ENCODE results near the gene PON3.

DNA sequence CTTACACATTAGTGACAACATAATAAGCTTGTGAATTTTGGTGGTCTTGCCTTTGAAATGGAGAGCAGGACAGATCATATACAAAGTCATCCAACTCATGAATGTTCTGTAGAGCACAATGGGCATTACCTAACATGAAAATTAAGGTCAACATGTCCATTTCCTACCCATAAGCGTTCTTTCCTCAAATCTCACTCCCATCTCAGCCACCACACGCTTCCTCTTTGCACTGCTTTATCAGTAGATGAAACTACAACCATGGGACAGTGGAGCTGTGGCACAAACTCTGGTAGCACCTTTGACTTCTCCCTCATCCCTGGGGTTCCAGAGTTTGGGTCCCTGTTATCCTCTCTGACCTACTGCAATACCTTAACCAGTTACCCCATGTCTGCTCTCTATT, 36.4 kb upstream of the PON3 start:
- TF ChIP-seq, protein P1, sequence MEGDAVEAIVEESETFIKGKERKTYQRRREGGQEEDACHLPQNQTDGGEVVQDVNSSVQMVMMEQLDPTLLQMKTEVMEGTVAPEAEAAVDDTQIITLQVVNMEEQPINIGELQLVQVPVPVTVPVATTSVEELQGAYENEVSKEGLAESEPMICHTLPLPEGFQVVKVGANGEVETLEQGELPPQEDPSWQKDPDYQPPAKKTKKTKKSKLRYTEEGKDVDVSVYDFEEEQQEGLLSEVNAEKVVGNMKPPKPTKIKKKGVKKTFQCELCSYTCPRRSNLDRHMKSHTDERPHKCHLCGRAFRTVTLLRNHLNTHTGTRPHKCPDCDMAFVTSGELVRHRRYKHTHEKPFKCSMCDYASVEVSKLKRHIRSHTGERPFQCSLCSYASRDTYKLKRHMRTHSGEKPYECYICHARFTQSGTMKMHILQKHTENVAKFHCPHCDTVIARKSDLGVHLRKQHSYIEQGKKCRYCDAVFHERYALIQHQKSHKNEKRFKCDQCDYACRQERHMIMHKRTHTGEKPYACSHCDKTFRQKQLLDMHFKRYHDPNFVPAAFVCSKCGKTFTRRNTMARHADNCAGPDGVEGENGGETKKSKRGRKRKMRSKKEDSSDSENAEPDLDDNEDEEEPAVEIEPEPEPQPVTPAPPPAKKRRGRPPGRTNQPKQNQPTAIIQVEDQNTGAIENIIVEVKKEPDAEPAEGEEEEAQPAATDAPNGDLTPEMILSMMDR (IDR thresholded peaks at IDR 0.05 in 4 of 5, conservative IDR thresholded peaks at IDR 0.05 in 1 of 5): no peak
- no peak for TF ChIP-seq POLR2A (IDR thresholded peaks at IDR 0.05)
